ENCODE data around the gene GBE1.

GRCh38 chr3:81726735-81727134 is 34.7 kb downstream of the GBE1 start:
- TF ChIP-seq, protein P1, sequence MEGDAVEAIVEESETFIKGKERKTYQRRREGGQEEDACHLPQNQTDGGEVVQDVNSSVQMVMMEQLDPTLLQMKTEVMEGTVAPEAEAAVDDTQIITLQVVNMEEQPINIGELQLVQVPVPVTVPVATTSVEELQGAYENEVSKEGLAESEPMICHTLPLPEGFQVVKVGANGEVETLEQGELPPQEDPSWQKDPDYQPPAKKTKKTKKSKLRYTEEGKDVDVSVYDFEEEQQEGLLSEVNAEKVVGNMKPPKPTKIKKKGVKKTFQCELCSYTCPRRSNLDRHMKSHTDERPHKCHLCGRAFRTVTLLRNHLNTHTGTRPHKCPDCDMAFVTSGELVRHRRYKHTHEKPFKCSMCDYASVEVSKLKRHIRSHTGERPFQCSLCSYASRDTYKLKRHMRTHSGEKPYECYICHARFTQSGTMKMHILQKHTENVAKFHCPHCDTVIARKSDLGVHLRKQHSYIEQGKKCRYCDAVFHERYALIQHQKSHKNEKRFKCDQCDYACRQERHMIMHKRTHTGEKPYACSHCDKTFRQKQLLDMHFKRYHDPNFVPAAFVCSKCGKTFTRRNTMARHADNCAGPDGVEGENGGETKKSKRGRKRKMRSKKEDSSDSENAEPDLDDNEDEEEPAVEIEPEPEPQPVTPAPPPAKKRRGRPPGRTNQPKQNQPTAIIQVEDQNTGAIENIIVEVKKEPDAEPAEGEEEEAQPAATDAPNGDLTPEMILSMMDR (IDR thresholded peaks at IDR 0.05; ENCODE audit: insufficient read depth, low read length) = no peak
- TF ChIP-seq REST (IDR thresholded peaks at IDR 0.05; ENCODE audit: insufficient replicate concordance, low read depth) = no peak
- no peak for TF ChIP-seq POLR2AphosphoS5 (IDR thresholded peaks at IDR 0.05; ENCODE audit: low read depth)
